AG09319 (cell line): Measurements from ENCODE around the gene IGLL5.
"Not testable (repeated sequence)": the region's sequence is repeated elsewhere in the genome, so short reads cannot be mapped to it uniquely, and the experiment has no call there.

ENCODE experiments used
- DNase-seq: peaks from one replicate; pipeline ENCODE4 v3.0.0-alpha.2; 2010; ENCODE audit warnings: low read depth; ENCODE audit errors: extremely low read depth
- CTCF ChIP-seq: IDR thresholded peaks from 2 replicates; pipeline ENCODE4 v1.5.1; 2011; ENCODE audit warnings: low read depth, mild to moderate bottlenecking, inconsistent platforms, low read length, moderate library complexity

IGLL5 gene

GRCh38 chr22:22894740-22895731 is 7.4 kb downstream of the IGLL5 start:
- no peak for TF ChIP-seq CTCF
- no peak for DNase-seq

GRCh38 chr22:22895776-22896445 is 8.3 kb downstream of the IGLL5 start:
- TF ChIP-seq CTCF, result no peak
- DNase-seq, result no peak

- no peak for DNase-seq
- TF ChIP-seq CTCF, result no peak
Observed at GRCh38 chr22:22896601-22897000, 9.0 kb downstream of the IGLL5 start.

GRCh38 chr22:22897091-22897490 is 9.5 kb downstream of the IGLL5 start:
- TF ChIP-seq CTCF, result no peak

GRCh38 chr22:22897947-22898346 is 10.3 kb downstream of the IGLL5 start:
- TF ChIP-seq CTCF, result no peak
- no peak for DNase-seq

More at GRCh38 chr22:22897091-22897490, 9.5 kb downstream of the IGLL5 start:
- DNase-seq, result no peak

- DNase-seq, result not testable (repeated sequence)
Observed at GRCh38 chr22:22898411-22898950, 10.9 kb downstream of the IGLL5 start.

- DNase-seq, result not testable (repeated sequence)
Observed at GRCh38 chr22:22899342-22900080, 11.9 kb downstream of the IGLL5 start.

- DNase-seq, result not testable (repeated sequence)
Observed at GRCh38 chr22:22900527-22901205, 13.1 kb downstream of the IGLL5 start.
